ENCODE results near the gene DSCAML1.
A peak's percentile ranks its signal among the peaks of the same experiment; 100 is the strongest.

DSCAML1 gene

GRCh38 chr11:117441146-117441975, 355.7 kb downstream of the DSCAML1 start:
- DNase-seq, result no peak

DNA sequence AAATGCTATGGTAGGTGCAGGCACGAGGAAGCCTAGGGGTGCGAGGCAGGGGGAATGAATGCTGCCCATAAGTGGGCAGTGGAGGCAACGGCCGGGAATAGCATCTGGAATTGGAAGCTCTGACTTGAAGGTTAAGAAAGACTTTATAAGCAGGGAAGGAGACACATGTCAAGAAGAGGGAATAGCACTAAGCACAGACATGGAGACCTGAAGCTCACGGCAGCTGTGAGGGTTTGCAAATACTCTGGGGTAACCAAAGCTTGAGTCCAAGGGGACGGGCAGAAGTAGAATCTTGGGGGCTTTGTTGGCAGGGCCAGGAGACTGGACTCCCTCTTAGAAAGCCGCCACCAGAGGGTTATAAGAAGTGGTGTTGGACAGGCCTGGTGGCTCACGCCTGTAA, 356.8 kb downstream of the DSCAML1 start:
- DNase-seq, result no peak

DNA sequence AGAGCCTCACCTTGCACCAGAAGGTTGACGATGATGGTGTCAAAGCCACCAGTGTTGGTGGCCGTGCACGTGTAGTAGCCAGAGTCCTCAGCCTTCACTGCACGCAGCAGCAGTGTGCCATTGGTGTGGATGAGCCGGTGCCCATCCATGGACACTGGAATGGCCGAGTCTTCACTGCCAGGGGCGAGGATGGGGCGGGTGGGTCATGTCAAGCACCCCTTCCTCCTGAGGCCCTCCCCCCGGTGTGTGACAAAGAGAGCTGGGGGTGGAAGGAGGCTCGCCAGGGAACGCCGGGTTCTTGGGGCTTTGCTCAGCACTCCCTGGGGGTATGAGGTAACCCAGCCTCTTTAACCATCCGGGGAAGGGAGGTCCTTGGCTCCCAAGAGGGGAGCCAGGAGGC, 357.8 kb downstream of the DSCAML1 start:
- no peak for DNase-seq

GRCh38 chr11:117438371-117439000, 358.5 kb downstream of the DSCAML1 start:
- no peak for DNase-seq

- no peak for DNase-seq
Measured at GRCh38 chr11:117437791-117438130, 359.3 kb downstream of the DSCAML1 start.

GRCh38 chr11:117437041-117437790, 359.8 kb downstream of the DSCAML1 start:
- DNase-seq, result no peak

DNA sequence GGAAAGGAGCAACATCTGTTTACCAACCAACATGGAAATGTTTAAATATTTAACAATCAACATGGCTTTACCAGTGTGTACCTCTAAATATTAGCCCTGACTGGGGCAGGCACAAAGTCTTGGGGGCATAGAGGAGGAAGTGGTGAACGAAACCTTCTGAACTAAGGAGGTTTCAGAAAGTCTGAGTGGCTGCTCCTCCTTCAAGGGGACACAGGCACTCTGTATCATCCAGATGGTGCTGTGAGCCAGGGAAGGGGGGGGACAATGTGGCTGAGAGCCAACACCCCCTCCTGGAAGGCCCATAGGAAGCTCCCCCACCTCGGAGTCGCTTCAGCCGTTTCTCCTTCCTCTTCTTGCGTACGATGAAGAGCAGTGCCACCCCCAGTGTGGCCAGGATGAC, 361.7 kb downstream of the DSCAML1 start:
- no peak for DNase-seq

DNA sequence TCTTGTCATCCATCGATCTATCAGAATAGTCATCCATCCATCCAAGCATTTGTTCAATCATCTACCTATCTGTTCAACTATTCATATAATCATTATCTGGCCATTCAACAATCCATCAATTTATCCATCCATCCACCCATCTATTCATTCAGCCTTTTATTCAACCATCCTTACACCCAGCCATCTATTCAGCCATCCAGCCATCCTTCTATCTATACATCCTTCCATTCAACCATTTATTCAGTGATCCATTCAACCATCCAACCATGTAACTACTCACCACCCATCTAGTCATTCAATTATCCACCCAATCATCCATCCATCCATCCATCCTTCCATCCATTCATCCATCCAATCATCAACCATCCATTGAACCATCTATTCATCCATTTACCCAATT, 362.5 kb downstream of the DSCAML1 start:
- no peak for DNase-seq

- DNase-seq, result no peak
Measured at GRCh38 chr11:117433717-117434116, 363.3 kb downstream of the DSCAML1 start.

- DNase-seq, result no peak
Measured at GRCh38 chr11:117431436-117431835, 365.6 kb downstream of the DSCAML1 start.

DNA sequence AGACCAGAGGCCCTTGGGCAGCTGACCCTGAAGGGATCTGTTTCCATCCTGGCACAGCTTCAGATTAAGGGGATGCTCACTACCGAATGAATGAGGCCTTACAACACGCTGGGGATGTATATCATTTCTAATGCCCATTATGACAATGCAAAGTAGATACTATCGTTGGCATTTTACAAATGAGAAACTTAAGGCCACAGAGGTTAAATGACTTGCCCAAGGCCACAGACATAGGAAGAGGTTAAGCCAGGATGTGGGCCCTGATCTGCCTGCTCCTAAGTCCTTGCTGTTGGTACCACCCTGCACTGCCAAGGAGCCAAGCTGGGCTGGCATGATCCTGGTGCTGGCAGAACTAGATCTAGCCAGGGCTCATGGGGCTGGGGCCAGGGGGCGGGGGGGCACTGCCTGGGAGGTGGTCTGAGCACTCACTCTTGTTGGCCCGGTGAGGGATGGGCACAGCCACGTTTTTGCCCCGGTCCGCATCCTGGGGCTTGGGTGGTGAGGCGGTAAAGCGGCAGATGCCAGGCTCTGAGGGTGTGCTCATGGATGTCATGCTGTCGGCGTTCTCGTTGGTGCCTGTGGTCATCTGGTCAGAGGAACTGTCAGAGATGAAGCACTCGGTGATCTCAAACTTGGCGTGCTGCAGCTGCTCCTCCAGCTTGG, 366.6 kb downstream of the DSCAML1 start:
- no peak for DNase-seq

DNA sequence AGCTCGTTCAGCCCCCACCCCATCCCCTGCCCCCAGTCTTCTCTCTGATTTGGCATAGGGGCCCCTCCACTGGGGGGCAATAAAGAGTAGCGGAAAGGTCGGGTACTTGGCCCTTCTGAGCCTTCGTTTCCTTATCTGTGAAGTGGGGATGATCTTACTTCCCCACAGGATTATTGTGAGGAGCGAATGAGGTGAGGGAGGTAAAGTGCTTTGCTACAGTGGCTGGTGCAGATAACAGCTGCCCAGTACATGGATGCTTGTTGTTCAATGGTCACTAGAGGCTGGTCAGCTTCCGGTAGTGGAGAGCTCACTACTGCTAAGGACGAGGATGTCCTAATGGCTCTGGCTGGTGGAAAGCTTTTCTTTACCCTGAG, 368.2 kb downstream of the DSCAML1 start:
- no peak for DNase-seq

GRCh38 chr11:117428186-117428855, 368.7 kb downstream of the DSCAML1 start:
- no peak for DNase-seq

- DNase-seq, result no peak
Measured at GRCh38 chr11:117427356-117427874, 369.6 kb downstream of the DSCAML1 start.

- DNase-seq, result no peak
Measured at GRCh38 chr11:117426941-117427340, 370.1 kb downstream of the DSCAML1 start.

DNA sequence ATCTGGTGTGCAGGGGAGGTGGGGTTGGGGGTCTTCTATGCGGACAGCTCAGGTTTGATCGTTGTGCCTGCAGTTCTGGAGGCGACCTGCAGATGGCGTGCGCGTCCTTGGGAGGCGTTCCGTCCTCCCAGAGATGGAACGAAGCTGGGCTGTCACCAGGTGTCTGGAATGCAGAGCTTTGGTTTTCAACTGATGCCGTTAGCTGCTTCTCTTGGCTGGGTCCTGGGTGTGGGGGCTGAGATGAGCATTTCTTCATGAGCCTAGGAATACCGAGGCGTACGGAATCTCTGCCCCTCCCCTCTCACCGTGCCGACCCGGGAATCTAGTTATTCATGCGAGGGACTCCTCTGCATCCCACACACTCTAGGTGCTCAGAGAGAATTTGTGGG, 370.7 kb downstream of the DSCAML1 start:
- DNase-seq, result peak; percentile 32 to 65

DNA sequence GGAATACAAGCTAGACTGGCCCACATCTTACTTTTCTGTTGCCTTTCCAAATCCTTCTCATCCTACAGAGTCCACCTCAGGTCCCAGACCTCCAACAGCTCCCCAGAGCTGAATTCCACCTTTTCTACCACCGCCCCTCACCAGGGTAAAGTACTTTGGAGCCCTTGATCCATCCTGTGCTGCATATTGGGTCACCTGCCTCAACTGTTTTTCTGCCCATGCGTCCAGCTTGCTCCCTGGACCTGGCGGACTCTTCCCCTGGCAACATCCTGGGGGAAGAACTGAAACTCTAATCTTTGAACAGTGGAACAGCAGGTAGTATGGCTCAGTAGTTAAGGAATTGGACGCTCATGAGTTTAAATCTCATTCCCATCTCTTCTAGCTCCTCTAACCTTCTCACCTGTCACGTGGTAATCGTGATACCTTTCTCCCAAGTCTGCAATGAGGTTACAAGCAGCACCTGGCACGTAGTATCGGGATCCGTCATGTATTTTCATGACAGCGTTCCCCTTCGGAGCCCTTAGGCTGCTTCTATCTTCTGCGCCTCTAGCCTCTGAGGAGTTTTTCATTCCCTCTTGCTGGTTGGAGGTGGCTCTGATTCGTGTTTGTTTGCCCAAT, 371.2 kb downstream of the DSCAML1 start:
- no peak for DNase-seq

DNA sequence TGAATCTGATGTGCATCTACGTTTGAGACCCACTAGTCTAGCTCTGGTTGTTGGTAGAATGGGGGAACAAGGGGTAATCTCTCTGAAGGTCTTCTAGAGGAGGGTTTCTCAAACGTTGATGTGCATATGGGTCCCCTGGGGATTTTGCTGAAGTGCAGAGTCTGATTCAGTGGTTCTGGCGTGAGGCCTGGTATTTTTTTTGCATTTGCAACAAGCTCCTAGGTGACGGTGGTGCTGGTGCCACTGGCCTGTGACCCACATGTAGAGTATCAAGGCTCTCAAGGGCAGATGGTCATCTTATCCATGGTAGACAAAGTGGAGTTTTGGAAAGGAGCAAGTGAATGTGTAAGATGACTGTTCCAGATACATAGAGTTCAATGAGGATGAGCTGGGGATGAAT, 372.2 kb downstream of the DSCAML1 start:
- DNase-seq, result no peak

- no peak for DNase-seq
Measured at GRCh38 chr11:117423046-117423575, 373.9 kb downstream of the DSCAML1 start.

- no peak for DNase-seq
Measured at GRCh38 chr11:117421476-117421875, 375.5 kb downstream of the DSCAML1 start.

GRCh38 chr11:117421041-117421440, 376.0 kb downstream of the DSCAML1 start:
- no peak for DNase-seq

DNA sequence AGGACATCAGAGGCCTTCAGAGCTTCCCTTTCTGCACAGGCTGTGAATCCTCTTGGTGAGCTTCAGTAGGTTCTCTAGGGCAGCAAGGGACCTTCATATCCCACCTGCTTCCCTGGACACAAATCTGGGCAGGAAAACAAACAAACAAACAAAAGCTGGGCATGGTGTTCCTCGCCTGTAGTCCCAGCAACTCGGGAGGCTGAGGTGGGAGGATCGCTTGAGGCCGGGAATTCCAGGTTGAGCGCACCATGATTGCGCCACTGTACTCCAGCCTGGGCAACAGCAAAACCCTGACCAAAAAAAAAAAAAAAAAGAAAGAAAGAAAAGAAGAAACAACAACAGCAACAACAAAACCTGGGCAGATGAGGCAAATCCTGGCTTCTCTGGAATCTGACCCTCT, 376.4 kb downstream of the DSCAML1 start:
- DNase-seq, result no peak

Data from inflammatory macrophage (primary cell).